ENCODE measurements around the gene NLRP7. TPM values are rescaled to one million over a fixed set of nuclear protein-coding genes. Genes with fewer than 3 reads are reported as not detected.
A peak's percentile ranks its signal among the peaks of the same experiment; 100 is the strongest.
"Not testable (repeated sequence)": the region's sequence is repeated elsewhere in the genome, so short reads cannot be mapped to it uniquely, and the experiment has no call there.

The NLRP7 gene
- total and polyA plus RNA-seq, 8 donors: 0.09 to 0.20 TPM; not detected in 6

DNA sequence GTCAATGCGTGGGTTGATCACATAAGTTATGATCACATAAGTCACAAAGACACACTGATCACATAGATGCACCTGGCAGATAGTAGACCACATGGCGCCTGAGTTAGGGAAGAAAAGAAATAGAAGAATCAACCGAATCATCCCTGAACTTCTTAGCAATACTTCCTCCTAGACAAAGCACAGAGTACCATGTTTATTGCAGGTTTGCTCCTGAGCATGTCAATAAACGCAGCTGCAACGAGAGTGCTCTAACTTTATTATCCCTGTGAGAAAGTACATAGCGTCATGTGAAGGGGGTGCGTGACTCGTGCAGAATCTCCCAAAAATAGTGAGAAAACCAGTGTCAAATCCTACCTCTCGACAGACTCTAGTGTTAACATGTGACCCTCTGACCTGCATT lies 24.1 kb downstream of the NLRP7 start:
- H3K27me3 ChIP-seq: peaks cover 0 to 23% of the 10 kb centered on the region in 2 donors
- ATAC-seq: no peak
- H3K4me3 ChIP-seq: no peak overlapping the region
- TF ChIP-seq, protein P1, sequence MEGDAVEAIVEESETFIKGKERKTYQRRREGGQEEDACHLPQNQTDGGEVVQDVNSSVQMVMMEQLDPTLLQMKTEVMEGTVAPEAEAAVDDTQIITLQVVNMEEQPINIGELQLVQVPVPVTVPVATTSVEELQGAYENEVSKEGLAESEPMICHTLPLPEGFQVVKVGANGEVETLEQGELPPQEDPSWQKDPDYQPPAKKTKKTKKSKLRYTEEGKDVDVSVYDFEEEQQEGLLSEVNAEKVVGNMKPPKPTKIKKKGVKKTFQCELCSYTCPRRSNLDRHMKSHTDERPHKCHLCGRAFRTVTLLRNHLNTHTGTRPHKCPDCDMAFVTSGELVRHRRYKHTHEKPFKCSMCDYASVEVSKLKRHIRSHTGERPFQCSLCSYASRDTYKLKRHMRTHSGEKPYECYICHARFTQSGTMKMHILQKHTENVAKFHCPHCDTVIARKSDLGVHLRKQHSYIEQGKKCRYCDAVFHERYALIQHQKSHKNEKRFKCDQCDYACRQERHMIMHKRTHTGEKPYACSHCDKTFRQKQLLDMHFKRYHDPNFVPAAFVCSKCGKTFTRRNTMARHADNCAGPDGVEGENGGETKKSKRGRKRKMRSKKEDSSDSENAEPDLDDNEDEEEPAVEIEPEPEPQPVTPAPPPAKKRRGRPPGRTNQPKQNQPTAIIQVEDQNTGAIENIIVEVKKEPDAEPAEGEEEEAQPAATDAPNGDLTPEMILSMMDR (IDR thresholded peaks at IDR 0.05): no peak
- no peak overlapping the region for H3K27ac ChIP-seq
- intact Hi-C loops (cut with DNase I): no loop called here
- peaks cover 0 to 15% of the 10 kb centered on the region in 2 donors for H3K9me3 ChIP-seq
- no peaks in the 10 kb centered on the region for H3K4me1 ChIP-seq
- DNase-seq: no peak
- H3K36me3 ChIP-seq: no peaks in the 10 kb centered on the region

DNA sequence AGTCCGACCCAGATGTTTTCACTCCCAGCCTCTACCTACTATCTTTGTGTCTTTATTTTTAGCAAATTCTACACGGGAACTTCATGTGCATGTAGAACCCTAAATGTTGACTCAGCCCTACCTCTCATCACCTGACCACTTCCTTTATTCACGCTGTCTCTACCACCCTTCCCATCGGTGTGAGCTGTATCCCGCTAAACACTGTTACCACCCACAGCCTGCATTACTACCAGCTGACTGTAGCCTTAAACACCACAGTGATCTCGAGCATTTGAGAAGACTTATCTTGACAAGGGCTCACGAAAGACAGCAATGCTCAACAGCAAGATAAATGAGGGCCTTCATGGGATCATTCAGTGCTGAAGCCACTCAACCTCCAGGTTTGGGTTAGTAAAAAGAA lies 26.2 kb downstream of the NLRP7 start:
- H3K4me3 ChIP-seq: no peak overlapping the region
- H3K4me1 ChIP-seq: peaks cover 0 to 3% of the 10 kb centered on the region in 2 donors
- no peak for ATAC-seq
- TF ChIP-seq, protein P1 (IDR thresholded peaks at IDR 0.05): no peak
- peaks cover 0 to 34% of the 10 kb centered on the region in 2 donors for H3K27me3 ChIP-seq
- DNase-seq: no peak
- no peaks in the 10 kb centered on the region for H3K36me3 ChIP-seq
- no peak overlapping the region for H3K27ac ChIP-seq
- peaks cover 0 to 2% of the 10 kb centered on the region in 2 donors for H3K9me3 ChIP-seq
- intact Hi-C loops (cut with DNase I): no loop called here

DNA sequence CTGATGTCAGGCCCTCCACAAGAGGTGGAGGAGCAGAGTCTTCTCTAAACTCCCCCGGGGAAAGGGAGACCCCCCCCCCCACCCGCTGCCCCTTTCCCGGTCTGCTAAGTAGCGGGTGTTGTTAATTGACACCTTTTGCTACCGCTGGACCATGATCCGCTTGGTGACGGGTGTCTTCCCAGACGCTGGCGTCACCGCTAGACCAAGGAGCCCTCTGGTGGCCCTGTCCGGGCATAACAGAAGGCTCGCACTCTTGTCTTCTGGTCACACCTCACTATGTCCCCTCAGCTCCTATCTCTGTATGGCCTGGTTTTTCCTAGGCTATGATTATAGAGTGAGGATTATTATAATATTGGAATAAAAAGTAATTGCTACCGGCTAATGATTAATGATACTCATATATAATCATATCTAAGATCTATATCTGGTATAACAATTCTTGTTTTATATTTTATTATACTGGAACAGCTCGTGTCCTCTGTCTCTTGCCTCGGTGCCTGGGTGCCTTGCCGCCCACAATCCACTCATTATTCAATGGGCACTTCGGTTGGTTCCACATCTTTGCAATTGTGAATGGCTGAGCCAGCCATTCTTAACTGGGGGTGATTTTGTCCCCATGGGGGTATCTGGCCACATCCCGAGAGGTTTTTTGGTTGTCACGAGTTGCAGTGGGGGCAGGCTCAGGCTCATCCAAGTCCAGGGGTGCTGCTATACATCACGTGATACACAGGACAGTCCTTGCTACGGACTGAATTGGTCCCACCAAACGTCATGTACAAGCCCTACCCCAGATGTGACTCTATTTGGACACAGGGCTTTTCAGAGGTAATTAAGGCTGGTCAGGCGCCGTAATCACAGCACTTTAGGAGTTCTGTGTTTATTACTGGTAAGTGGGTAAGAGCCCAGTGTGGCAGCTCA lies 27.4 kb downstream of the NLRP7 start:
- intact Hi-C loops (cut with DNase I); H3K4me3 ChIP-seq; ATAC-seq; H3K27ac ChIP-seq; H3K4me1 ChIP-seq; H3K9me3 ChIP-seq; DNase-seq; H3K36me3 ChIP-seq: not testable (repeated sequence)
- TF ChIP-seq, protein P1 (IDR thresholded peaks at IDR 0.05): peak; percentile 18 to 43
- H3K27me3 ChIP-seq: peaks cover 0 to 46% of the 10 kb centered on the region in 2 donors

DNA sequence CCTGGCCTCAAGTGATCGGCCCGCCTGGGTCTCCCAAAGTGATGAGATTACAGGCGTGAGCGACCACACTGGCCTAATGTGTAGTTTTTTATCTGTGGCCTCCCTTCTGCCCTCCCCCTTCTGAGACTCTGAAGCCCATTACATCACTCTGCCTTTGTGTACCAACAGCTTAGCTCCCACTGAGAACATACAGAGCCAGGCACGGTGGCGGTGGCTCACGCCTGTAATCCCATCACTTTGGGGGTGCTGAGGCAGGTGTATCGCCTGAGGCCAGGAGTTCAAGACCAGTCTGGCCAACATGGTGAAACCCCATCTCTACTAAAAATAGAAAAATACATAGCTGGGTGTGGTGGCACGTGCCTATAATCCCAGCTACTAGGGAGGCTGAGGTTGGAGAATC lies 28.8 kb downstream of the NLRP7 start:
- no peaks in the 10 kb centered on the region for H3K36me3 ChIP-seq
- TF ChIP-seq, protein P1 (IDR thresholded peaks at IDR 0.05): no peak
- H3K27me3 ChIP-seq: peaks cover 0 to 55% of the 10 kb centered on the region in 2 donors
- H3K9me3 ChIP-seq: no peaks in the 10 kb centered on the region
- no peak overlapping the region for H3K4me3 ChIP-seq
- intact Hi-C loops (cut with DNase I): no loop called here
- H3K4me1 ChIP-seq: peaks cover 0 to 3% of the 10 kb centered on the region in 2 donors
- DNase-seq: no peak
- no peak for ATAC-seq
- no peak overlapping the region for H3K27ac ChIP-seq

DNA sequence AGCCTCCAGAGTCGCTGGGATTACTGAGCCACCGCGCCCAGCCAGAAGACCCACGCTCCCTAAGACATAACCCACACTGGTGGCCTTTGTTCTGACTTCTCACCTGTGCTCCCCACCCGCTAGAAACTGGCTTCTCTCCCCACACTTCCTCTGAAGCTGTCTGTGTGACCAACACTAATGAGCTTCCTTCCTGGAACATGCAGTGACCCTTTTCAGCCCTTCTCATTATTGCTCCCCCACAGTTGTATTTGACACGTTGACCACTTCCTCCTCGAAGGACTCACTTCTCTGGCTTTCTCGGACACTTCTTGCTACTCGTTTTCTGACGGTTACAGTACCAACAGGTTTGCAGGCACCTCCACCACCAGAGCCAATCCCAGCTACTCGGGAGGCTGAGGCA lies 30.5 kb downstream of the NLRP7 start:
- ATAC-seq: no peak
- TF ChIP-seq, protein P1 (IDR thresholded peaks at IDR 0.05): no peak

DNA sequence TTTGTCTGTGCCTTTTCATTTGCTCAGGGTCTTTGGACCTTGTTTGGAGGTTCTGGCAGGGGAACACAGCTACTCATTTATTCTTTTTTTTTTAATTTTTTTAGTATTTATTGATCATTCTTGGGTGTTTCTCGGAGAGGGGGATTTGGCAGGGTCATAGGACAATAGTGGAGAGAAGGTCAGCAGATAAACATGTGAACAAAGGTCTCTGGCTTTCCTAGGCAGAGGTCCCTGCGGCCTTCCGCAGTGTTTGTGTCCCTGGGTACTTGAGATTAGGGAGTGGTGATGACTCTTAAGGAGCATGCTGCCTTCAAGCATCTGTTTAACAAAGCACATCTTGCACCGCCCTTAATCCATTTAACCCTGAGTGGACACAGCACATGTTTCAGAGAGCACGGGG lies 39.4 kb downstream of the NLRP7 start:
- DNase-seq; H3K36me3 ChIP-seq; H3K4me3 ChIP-seq; H3K27ac ChIP-seq; H3K9me3 ChIP-seq; H3K4me1 ChIP-seq; intact Hi-C loops (cut with DNase I); ATAC-seq: not testable (repeated sequence)
- H3K27me3 ChIP-seq: peaks cover 0 to 38% of the 10 kb centered on the region in 2 donors

More for the DNA sequence above, 30.5 kb downstream of the NLRP7 start:
- Histone ChIP-seq H3K4me1 (peaks cover 0 to 3% of the 10 kb centered on the region in 2 donors), H3K9me3 (no peaks in the 10 kb centered on the region), H3K27me3 (peaks cover 0 to 55% of the 10 kb centered on the region in 2 donors), H3K27ac (no peak overlapping the region), H3K36me3 (no peaks in the 10 kb centered on the region), H3K4me3 (no peak overlapping the region)
- DNase-seq: no peak
- intact Hi-C loops (cut with DNase I): no loop called here

Measured in left lung (tissue), 10 donors.